HepG2 (cell line): Measurements from ENCODE around the gene FHIP2A.

Source experiments
- ARNTL ChIP-seq: sonication (generic); formaldehyde crosslinking; IDR thresholded peaks from 2 replicates; pipeline ENCODE4 v1.4.0; 2020; ENCODE audit warnings: mild to moderate bottlenecking, missing genetic modification reagents
- MAFF ChIP-seq: IDR thresholded peaks from 2 replicates; pipeline ENCODE4 v1.6.1; 2011; ENCODE audit warnings: low read depth, low read length, improper control_type of control experiment
- MXI1 ChIP-seq: IDR thresholded peaks from 3 replicates; pipeline ENCODE4 v1.6.1; 2012; ENCODE audit warnings: low read depth, low read length, inconsistent platforms, borderline replicate concordance
- NBN ChIP-seq: fragments of 450-650 bp; conservative IDR thresholded peaks from 2 replicates; pipeline ENCODE4 v1.6.1; 2017
- NR2F1 ChIP-seq, 2 experiments: fragments of 450-650 bp in 1 of 2; formaldehyde crosslinking in 1 of 2; IDR thresholded peaks; 2 replicates each; pipeline versions ENCODE4 v1.5.0 to v1.6.1; 2016 to 2020; ENCODE audit warnings: mild to moderate bottlenecking in 1 of 2, missing compliant biosample characterization in 1 of 2, missing genetic modification reagents in 1 of 2, moderate library complexity in 1 of 2
- POLR2AphosphoS5 ChIP-seq: IDR thresholded peaks from 2 replicates; pipeline ENCODE4 v1.6.1; 2012; ENCODE audit warnings: low read depth, low read length
- SIN3A ChIP-seq: IDR thresholded peaks from 2 replicates; pipeline ENCODE4 v1.6.1; 2011; ENCODE audit warnings: low read depth, mild to moderate bottlenecking, control low read depth, low read length, borderline replicate concordance
- SMC3 ChIP-seq: IDR thresholded peaks from 2 replicates; pipeline ENCODE4 v1.6.1; 2011; ENCODE audit warnings: low read length, improper control_type of control experiment
- TCF7L2 ChIP-seq: IDR thresholded peaks from 2 replicates; pipeline ENCODE4 v1.6.1; 2011; ENCODE audit warnings: mild to moderate bottlenecking, low read depth, low read length, moderate library complexity
- ZKSCAN1 ChIP-seq: fragments of 150-350 bp; IDR thresholded peaks from 2 replicates; pipeline ENCODE4 v1.6.1; 2014; ENCODE audit warnings: low read length
- TF ChIP-seq, protein P1 (sequence below): sonication (generic); formaldehyde crosslinking; IDR thresholded peaks from 2 replicates; pipeline ENCODE4 v1.4.0; 2020; ENCODE audit warnings: missing genetic modification reagents
- TF ChIP-seq, protein P2 (sequence below), 2 experiments: IDR thresholded peaks; 2 replicates each; pipeline ENCODE4 v1.6.1; 2011 to 2012; ENCODE audit warnings: low read length in 2 of 2, borderline replicate concordance in 1 of 2, low read depth in 1 of 2, mild to moderate bottlenecking in 1 of 2, moderate library complexity in 1 of 2
- TF ChIP-seq, protein P3 (sequence below): sonication (generic); formaldehyde crosslinking; conservative IDR thresholded peaks from 2 replicates; pipeline ENCODE4 v1.5.0; 2020; ENCODE audit warnings: missing genetic modification reagents
- TF ChIP-seq, protein P4 (sequence below): sonication (generic); formaldehyde crosslinking; IDR thresholded peaks from 2 replicates; pipeline ENCODE4 v1.5.0; 2020; ENCODE audit warnings: missing genetic modification reagents

DNA sequence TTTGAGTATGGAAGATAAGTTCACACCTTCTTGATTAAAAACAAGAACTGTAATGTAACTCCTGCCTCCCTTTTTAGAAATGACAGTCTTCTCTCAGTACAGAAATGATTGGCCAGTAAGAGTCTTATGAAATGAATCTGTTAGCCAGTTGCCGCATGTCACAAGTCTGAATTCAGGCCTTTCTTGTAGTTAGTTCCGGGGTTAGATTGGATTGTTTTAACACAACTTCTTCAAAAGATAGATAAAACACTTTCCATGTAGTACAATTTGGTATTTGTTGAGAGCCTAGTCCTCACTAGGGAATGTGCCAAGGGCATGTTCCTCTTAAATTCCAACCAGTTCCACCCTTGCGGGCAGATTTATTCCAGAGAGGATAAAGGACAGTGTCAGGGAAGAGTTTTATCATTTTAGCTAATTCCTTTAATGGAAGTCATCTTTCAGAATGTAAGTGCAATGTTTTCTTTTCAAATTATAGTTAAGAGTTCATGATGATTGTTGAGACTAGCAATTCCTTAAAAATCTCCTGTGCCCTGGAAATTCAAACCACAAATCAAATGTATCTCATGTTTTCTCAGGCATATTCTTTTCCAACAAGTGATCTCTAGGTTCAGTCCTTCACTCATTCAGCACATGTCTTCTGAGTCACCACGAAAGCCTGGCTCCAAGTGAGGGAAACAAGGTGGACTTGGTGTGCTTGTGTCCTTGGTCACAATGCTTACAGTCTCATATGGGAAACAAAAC, 4.1 kb downstream of the FHIP2A start:
- TF ChIP-seq TCF7L2 (no peak), NBN (no peak), NR2F1 (CRISPR knock-in tag; IDR thresholded peaks at IDR 0.05) (no peak), ARNTL (no peak), SIN3A (no peak), POLR2AphosphoS5 (no peak), MXI1 (no peak), MAFF (no peak), SMC3 (no peak), ZKSCAN1 (no peak)
- TF ChIP-seq, protein P1, sequence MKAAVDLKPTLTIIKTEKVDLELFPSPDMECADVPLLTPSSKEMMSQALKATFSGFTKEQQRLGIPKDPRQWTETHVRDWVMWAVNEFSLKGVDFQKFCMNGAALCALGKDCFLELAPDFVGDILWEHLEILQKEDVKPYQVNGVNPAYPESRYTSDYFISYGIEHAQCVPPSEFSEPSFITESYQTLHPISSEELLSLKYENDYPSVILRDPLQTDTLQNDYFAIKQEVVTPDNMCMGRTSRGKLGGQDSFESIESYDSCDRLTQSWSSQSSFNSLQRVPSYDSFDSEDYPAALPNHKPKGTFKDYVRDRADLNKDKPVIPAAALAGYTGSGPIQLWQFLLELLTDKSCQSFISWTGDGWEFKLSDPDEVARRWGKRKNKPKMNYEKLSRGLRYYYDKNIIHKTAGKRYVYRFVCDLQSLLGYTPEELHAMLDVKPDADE (CRISPR knock-in tag), result no peak
- TF ChIP-seq, protein P2, sequence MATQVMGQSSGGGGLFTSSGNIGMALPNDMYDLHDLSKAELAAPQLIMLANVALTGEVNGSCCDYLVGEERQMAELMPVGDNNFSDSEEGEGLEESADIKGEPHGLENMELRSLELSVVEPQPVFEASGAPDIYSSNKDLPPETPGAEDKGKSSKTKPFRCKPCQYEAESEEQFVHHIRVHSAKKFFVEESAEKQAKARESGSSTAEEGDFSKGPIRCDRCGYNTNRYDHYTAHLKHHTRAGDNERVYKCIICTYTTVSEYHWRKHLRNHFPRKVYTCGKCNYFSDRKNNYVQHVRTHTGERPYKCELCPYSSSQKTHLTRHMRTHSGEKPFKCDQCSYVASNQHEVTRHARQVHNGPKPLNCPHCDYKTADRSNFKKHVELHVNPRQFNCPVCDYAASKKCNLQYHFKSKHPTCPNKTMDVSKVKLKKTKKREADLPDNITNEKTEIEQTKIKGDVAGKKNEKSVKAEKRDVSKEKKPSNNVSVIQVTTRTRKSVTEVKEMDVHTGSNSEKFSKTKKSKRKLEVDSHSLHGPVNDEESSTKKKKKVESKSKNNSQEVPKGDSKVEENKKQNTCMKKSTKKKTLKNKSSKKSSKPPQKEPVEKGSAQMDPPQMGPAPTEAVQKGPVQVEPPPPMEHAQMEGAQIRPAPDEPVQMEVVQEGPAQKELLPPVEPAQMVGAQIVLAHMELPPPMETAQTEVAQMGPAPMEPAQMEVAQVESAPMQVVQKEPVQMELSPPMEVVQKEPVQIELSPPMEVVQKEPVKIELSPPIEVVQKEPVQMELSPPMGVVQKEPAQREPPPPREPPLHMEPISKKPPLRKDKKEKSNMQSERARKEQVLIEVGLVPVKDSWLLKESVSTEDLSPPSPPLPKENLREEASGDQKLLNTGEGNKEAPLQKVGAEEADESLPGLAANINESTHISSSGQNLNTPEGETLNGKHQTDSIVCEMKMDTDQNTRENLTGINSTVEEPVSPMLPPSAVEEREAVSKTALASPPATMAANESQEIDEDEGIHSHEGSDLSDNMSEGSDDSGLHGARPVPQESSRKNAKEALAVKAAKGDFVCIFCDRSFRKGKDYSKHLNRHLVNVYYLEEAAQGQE (IDR thresholded peaks at IDR 0.05; ENCODE audit: borderline replicate concordance in 1 of 2, low read depth in 1 of 2, low read length in 2 of 2), result no peak
- TF ChIP-seq, protein P3, sequence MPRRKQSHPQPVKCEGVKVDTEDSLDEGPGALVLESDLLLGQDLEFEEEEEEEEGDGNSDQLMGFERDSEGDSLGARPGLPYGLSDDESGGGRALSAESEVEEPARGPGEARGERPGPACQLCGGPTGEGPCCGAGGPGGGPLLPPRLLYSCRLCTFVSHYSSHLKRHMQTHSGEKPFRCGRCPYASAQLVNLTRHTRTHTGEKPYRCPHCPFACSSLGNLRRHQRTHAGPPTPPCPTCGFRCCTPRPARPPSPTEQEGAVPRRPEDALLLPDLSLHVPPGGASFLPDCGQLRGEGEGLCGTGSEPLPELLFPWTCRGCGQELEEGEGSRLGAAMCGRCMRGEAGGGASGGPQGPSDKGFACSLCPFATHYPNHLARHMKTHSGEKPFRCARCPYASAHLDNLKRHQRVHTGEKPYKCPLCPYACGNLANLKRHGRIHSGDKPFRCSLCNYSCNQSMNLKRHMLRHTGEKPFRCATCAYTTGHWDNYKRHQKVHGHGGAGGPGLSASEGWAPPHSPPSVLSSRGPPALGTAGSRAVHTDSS, result no peak
- TF ChIP-seq, protein P4, sequence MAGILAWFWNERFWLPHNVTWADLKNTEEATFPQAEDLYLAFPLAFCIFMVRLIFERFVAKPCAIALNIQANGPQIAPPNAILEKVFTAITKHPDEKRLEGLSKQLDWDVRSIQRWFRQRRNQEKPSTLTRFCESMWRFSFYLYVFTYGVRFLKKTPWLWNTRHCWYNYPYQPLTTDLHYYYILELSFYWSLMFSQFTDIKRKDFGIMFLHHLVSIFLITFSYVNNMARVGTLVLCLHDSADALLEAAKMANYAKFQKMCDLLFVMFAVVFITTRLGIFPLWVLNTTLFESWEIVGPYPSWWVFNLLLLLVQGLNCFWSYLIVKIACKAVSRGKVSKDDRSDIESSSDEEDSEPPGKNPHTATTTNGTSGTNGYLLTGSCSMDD (CRISPR knock-in tag), result no peak
